ENCODE data around the gene DHTKD1.
A peak's percentile ranks its signal among the peaks of the same experiment; 100 is the strongest.
"Not testable (repeated sequence)": the region's sequence is repeated elsewhere in the genome, so short reads cannot be mapped to it uniquely, and the experiment has no call there.

The DHTKD1 gene

GRCh38 chr10:12081879-12082557, 13.3 kb downstream of the DHTKD1 start:
- TF ChIP-seq CTCF (conservative IDR thresholded peaks at IDR 0.05; ENCODE audit: control insufficient read depth, insufficient read depth, low read depth, low read length) = no peak
- no peak overlapping the region for H3K4me3 ChIP-seq (ENCODE audit: control insufficient read depth, low read depth, low read length)
- peak; percentile 68 for DNase-seq (ENCODE audit: low read depth)

GRCh38 chr10:12088919-12089318, 20.2 kb downstream of the DHTKD1 start:
- DNase-seq (ENCODE audit: low read depth) = no peak
- H3K4me3 ChIP-seq (ENCODE audit: control insufficient read depth, low read depth, low read length) = no peak overlapping the region
- TF ChIP-seq CTCF (conservative IDR thresholded peaks at IDR 0.05; ENCODE audit: control insufficient read depth, insufficient read depth, low read depth, low read length) = no peak

DNA sequence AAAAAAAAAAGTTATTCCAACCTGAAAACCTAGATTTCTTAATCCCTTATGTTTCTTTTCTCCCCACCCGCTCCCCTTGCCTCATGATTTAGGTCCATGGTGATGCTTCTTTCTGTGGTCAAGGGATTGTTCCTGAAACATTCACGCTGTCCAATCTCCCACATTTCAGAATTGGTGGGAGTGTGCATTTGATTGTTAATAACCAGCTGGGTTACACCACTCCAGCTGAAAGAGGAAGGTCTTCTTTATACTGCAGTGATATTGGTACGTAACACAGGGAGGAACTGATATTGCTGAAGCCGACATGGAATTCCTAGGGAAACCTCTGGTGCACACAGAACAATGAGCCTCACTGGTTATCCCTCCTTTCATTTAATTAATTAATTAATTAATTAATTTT, 22.7 kb downstream of the DHTKD1 start:
- no peak overlapping the region for H3K4me3 ChIP-seq (ENCODE audit: control insufficient read depth, low read depth, low read length)
- no peak for TF ChIP-seq CTCF (conservative IDR thresholded peaks at IDR 0.05; ENCODE audit: control insufficient read depth, insufficient read depth, low read depth, low read length)
- no peak for DNase-seq (ENCODE audit: low read depth)

- H3K4me3 ChIP-seq (ENCODE audit: control insufficient read depth, low read depth, low read length); DNase-seq (ENCODE audit: low read depth): not testable (repeated sequence)
Observed at GRCh38 chr10:12097361-12097760, 28.6 kb downstream of the DHTKD1 start.

DNA sequence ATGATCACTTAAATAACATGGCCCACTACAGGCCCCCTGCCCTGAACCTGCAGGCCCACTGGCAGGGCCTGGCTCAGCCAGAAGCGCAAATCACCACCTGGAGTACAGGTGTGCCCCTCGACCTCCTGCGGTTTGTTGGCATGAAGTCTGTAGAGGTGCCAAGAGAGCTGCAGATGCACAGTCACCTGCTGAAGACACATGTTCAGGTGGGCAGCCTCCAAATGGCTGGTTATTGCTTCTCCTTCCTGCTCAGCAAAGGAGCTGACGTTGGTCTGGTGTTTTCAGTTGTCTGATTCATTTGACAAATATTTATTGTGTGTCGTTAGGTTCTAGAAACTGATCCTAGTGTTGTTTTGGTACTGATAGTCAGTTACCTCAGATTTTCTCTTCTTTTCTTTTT, 29.0 kb downstream of the DHTKD1 start:
- peak; percentile 15 for DNase-seq (ENCODE audit: low read depth)
- no peak overlapping the region for H3K4me3 ChIP-seq (ENCODE audit: control insufficient read depth, low read depth, low read length)

GRCh38 chr10:12098966-12099365, 30.2 kb downstream of the DHTKD1 start:
- H3K4me3 ChIP-seq (ENCODE audit: control insufficient read depth, low read depth, low read length) = no peak overlapping the region
- no peak for TF ChIP-seq CTCF (conservative IDR thresholded peaks at IDR 0.05; ENCODE audit: control insufficient read depth, insufficient read depth, low read depth, low read length)
- no peak for DNase-seq (ENCODE audit: low read depth)

More for the DNA sequence above, 29.0 kb downstream of the DHTKD1 start:
- no peak for TF ChIP-seq CTCF (conservative IDR thresholded peaks at IDR 0.05; ENCODE audit: control insufficient read depth, insufficient read depth, low read depth, low read length)

DNA sequence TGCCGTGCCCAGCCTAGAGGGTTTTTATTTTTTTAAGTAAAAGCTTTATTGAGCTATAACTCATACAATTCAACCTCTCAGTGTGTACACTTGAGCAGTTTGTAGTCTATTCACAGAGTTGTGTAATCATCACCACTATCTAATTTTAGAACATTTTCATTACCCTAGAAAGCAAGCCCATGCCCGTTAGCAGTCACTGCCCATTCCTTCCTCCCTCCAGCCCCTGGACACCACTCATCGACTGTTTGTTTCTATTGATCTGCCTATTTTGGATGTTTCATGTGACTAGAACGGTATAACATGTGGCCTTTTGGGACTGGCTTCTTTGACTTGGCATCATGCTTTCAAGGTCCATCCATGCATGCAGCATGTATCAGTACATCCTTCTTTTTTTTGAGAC, 35.0 kb downstream of the DHTKD1 start:
- TF ChIP-seq CTCF (conservative IDR thresholded peaks at IDR 0.05; ENCODE audit: control insufficient read depth, insufficient read depth, low read depth, low read length) = no peak

More for the DNA sequence above, 35.0 kb downstream of the DHTKD1 start:
- DNase-seq (ENCODE audit: low read depth) = no peak
- no peak overlapping the region for H3K4me3 ChIP-seq (ENCODE audit: control insufficient read depth, low read depth, low read length)

All from fibroblast of mammary gland (primary cell).